Measurements from ENCODE around the gene BTG2.

BTG2 gene

DNA sequence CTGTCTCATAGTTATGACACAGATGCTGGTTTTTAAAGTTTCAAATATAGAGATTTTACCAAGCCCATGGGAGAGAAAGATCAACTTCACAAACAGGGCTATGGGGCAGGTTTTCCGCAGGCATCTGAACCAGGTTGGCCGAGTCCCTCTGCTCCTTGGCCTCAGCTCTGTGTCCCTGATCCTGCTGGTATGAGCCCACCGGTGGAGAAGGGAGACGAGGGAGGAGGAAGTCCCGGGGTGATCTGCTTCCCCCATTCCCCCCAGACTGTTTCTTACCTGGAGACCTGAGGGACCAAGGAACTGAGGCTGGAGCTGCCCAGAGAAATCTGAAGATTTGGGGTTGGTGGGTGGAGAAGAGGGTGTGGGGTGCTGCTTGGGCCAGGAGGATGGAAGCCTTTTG lies 28.9 kb upstream of the BTG2 start:
- no peak for DNase-seq (ENCODE audit: low read depth in 2 of 2)

DNA sequence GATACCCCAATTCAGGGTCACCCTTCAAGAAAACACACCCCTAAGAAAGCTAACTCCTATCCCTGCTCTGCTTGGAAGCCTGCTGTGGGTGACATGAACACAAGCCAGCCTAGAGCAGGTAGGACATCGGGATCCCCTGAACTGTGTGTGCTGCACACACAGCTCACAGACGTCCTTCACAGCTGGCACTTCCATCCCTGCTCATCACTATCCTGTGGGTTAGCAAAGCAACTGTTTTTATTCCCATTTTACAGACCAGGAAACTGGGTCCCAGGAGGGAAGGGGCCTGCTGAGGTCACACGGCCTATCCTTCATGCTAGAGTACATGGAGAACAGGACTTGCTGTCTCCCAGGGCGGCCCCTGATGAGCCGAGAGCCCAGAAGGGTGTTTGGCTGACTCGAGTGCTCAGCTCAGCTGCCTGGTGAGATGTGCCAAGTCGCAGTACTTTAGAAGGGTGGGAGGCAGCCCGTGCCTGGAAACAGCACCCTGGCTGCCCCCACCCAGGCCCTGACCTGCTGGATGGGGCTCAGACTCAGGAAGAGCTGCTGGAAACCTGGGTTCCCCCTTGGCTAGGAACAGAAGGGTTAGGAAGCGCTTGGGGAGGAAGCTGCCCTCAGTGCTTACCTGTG lies 28.3 kb upstream of the BTG2 start:
- no peak for DNase-seq (ENCODE audit: low read depth in 2 of 2)

DNA sequence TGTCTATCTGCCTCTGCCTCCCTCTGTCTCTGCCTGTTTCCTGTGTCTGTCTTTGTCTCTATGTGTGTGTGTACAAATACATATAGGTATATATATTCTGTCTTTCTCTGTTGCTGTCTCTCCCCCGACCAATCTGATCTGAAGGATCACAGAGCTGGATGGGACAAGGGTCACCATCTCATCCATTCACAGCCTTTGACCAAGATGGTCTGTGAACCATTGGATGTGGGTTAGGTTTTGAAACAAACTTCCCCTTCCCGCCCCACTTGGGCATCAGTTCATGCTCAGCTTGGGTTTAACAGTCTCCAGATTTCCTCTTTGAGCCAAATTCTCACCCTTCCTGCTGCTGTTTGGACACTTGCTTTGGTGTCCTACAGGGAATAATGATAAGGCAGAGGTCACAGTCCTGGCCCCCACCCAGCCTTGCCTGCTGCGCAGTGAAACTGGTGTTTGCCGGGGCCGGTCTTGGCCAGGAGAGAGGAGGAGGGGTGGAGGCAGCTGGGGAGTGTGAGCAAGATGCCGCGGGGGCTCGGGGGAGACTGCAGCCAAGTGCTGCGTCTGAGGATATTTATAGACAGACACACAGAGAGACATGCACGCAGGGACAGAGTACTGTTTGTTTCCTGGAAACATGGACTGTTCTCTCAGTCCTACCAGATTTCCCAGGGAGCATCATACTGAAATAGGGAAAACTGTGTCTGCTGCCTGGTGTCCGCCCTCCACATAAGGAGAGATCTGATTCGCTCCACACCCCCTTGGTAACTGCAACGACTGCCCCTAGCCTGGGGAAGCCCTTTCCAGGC lies 27.0 kb upstream of the BTG2 start:
- no peak for DNase-seq (ENCODE audit: low read depth in 2 of 2)

DNA sequence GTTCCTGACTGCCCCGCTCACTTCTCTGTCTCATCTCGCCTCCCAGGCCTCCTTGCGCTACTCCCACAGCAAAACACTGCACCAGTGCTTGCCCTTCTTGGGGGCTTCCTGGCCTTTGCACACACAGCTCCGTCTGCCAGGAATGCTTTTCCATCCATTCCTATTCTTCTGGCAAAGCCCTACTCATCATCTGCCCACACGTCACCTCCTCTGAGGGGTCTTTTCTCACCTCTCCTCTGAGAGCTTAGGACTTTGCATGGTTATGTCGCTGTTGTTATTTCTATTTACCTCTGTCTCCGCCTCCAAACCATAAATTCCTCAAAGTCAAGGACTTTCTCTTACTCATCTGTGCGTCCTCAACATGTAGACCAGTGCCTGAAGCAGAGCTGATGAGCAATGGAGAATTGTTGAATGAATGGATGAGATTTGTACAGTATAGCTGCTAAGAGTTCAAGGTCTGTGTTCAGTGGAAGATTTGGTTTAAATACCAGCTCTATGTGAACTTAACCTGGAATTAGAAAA lies 26.4 kb upstream of the BTG2 start:
- no peak for DNase-seq (ENCODE audit: low read depth in 2 of 2)

DNA sequence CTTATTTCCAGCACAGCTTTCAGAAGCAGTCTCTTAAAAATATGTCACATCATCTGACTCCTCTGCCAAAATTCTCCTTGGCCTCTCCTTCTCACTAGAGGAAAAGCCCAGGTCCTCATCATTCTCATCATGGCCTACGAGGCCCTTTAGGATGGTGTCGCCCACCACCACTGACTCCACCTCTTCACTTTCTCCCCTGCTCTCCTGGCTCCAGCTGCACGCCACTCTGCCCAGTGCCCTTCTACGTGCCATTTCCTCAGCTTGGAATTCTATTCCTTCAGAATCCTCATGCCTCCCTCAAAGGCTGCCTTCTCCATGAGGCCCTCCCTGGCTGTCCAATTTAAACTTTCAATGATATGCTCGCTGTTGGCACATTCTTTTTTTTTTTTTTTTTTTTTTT lies 25.3 kb upstream of the BTG2 start:
- no peak for DNase-seq (ENCODE audit: low read depth in 2 of 2)

DNA sequence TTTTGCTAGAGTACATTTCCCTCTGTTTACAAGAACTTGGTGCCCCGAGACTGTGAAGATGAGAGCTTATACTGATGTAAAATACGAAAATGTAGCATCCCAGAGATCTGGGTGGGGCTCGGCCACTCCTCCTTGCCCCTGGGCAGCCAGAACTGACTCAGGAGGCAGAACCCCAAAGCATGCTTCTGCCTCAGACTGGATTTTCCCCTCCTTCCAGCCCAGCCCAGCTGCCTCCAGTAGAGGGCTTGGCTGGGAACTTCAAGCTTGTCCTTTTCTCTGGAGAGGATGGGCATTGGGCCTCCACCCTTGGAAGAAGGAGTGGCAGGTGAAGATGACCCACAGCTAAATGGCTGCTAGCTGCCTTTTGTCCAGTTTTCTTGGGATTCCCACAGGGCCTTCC lies 24.3 kb upstream of the BTG2 start:
- no peak for DNase-seq (ENCODE audit: low read depth in 2 of 2)

DNA sequence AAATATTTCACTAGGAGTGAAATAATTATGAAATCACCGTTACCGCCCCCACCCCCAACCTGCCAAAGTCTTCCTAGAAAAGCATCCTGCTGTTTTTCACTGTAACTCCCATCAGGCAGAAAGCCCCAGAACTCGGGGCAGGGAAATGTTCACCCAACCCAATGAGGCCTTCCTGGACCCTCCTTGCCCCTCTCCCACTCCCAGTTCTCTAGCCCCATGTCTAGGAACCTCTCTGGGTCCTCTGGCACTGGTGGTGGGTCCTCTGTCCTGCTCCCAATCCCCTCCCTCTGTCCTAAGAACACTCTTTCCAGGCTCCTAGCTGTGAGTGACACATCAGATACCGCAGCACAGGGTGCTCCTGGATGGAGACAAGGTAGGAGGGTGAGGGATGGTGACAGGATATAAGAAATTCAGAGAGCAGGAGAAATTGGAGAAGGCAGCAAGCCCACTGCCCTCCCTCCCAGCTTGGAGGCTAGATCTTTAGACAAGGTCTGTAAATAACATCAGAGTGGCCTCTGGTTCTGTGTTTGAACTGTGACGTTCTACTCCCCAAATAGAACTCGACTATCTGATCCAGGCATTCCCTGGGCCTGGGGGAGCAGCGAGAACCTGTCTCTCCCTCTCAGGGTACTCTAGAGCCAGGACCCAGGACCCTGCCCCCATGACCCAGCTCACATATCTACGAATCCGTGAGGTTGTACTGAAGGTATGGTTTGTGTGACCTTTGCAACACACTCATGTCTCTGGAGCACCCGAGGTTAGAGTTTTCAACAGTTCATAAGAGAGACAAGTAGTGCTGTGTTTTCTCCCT lies 23.3 kb upstream of the BTG2 start:
- DNase-seq (ENCODE audit: low read depth in 2 of 2) = no peak

DNA sequence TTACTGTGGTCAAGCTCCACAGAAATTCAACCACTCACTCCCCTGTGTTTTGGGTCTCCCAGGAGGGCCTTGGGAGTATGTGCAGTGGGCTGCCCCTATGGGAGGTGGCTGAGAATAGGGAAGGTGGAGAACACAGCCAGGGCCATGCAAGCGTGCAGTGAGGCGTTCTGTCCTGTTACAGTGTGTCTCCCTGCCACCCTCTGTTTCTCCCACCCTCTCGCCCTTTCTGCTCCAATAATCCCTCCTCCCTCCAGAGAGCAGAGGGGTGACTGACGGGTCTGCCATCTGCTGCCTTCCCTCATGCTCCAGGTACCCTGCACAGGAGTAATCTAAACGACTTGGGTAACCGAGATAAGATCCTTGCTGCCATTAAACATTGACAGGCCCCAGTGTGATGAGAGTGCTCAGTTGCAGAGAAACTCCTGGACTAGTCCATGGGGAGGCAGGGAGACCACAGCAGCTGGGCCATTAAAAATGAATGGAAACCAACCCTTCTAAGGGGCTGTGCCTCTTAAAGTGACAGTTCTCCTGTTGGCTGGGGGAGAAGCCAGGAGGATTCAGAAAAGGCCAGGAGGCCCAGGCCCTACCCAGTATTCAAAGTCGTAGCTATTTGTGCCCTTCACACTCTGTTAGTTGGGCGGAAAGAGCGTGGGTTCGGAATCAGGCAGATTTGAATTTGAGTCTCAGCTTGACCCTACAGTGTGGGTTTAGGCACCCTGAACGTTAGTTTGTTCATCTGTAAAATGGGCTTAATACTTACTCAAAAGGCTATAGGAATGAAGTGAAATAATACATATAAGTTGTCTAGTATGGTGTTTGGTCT lies 22.4 kb upstream of the BTG2 start:
- no peak for DNase-seq (ENCODE audit: low read depth in 2 of 2)

DNA sequence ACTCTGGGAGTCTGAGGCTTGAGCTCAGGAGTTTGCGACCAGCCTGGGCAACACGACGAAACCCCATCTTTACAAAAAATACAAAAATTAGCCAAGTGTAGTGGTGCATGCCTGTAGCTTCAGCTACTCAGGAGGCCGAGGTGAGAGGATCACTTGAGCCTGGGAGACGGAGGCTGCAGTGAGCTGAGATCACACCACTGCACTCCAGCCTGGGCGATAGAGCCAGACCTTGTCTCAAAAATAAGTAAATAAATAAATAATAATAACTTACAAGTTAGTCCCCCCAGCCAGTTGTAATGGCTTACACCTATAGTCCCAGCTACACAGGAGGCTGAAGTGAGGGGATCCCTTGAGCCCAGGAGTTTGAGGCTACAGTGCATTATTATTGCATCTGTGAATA lies 21.7 kb upstream of the BTG2 start:
- DNase-seq (ENCODE audit: low read depth in 2 of 2) = no peak

DNA sequence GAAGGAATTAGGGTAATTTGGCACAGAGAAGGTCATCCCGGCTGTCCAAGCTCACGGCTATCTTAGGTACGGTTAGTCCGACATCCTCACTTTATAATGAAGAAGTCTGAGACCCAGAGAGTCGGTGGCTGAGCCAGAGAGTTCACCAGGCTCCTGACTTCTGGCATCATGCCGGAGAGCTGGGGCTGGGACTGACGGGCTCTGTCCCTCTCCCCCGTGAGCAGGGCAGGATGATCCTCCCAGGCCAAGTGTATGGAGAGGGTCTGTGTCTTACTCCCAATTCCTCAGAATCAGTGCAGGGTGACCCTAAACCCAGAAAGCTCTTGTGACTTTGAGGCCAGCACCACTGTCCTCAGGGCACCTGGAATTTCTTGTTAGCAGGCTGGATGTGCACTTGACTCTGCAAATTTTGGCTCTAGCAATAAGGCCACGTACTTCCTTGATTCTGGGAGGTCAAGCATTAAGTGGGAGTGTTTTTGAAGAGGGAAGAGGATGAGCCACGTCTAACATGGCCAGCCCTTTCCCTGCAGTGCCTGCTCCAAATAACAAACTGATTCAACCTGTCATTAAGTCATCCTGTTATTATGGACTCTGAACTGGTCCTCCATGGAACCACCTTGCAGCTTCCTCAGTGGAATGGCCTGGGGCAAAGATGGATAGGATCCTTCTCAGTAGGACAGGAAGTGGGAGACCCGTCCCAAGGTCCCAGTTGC lies 20.8 kb upstream of the BTG2 start:
- no peak for DNase-seq (ENCODE audit: low read depth in 2 of 2)

DNA sequence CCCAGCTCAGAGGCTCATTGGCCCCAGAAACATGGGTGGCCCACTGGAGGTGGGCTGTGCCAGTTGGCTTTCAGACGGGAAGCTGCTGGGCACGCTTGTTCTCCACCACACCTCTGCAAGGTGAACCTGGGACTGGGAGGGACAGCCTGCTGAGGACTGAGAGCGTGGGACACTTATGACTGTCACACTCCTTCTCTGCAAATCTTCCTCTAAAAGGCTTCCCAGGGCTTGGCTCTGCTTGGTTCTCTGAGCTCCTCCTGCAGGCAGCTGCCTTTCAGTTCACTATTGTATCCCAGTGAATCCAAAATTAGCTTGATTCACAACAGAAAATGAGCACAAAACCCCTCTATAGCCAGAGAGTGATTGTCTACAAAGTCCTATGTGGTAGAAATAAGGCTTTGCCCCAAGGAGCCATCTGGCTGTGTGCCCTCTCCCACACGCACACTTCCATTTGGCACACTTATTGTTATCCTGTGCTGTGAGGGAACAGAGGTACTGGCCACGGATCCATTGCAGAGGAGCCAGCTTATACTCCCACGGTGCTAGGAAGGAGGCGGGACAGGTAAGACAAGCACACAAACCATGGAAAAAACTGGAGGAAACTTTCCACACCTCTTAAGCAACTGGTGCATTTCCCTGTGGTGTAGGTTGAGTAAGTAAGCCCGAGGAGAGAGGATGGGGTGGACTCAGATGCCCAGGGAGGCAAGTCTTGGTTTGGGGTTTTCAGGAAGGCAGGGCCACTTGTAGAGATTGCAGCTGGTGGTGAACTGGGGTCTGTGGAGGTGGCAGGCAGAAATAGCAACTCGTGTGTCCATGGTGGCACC lies 18.9 kb upstream of the BTG2 start:
- DNase-seq (ENCODE audit: low read depth in 2 of 2) = no peak

DNA sequence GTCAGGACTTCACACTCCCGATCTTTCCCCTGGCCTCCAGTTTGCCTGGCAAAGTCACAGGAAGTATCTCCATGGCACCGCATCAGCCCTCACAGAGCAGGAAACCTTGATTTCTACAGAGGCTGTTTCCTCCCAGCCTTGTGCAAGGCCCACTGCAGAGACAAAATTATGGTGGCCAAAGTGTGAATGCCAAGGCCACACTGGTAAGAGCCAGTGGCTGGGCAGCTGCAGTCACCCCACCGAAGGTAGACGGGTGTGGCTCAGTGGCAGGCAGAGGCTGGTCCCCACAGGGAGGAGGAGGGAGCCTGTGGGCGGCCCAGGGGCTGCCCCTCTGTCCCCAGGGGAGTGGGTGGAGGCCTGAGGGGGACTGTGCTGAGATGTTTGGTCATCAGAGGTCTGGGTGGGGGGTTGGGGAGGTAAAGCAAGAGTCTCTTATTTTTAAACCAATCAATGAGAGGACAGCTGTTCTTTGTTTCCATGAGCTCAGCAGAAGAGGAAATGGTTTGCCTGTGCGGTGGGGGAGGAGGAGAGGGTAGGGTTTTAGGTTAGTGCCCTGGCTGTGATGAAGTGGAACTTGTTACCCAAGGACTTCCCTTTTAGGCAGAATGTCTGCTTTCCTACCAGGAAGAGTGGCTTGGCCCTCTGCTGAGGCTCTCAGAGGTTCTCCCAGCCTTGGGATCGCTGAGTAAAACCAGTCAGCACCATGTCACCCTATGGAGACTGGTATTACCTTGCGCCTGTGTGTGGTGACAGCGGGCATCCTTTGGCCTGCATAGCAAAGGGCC lies 18.0 kb upstream of the BTG2 start:
- peak in 1 of 2 donors; percentile 49 for DNase-seq (ENCODE audit: low read depth in 2 of 2)

DNA sequence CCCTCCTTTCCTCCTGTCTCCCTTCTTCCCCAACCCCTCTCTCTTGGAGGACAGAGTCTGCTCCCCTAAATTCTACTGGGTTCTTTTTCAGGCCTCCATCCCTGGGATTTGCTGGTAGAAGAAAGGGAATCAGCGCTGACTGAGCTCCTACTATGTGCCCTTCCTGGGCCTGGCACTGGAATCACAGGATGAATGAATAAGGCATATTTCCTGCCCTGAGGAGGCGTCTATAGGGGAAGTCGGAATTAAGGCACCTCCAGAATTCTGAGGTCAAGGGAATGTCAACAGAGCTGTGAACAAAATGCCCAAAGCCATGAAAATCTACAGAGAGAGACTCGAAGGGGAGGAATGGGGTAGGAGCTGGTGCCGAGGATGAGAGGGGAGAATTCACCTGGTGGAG lies 17.4 kb upstream of the BTG2 start:
- DNase-seq (ENCODE audit: low read depth in 2 of 2) = no peak

DNA sequence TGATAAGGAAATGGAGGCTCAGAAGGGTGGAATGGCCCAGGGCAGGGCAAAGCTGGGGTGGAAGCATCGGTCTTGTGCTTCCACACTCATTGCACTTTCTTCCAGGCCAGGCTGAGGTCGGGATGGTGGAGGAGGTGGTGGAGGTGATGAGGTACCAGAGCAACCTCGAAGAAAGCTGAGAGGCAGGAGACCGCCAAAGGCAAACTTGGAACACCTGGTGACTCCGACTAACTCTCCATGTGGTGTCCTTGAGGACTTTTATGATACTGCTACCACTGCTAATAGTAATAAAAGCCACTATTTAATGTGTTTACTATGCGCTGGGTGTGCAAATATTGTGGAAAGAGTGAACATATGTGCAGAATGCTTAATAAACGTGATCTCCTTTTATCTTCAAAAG lies 16.9 kb upstream of the BTG2 start:
- no peak for DNase-seq (ENCODE audit: low read depth in 2 of 2)

DNA sequence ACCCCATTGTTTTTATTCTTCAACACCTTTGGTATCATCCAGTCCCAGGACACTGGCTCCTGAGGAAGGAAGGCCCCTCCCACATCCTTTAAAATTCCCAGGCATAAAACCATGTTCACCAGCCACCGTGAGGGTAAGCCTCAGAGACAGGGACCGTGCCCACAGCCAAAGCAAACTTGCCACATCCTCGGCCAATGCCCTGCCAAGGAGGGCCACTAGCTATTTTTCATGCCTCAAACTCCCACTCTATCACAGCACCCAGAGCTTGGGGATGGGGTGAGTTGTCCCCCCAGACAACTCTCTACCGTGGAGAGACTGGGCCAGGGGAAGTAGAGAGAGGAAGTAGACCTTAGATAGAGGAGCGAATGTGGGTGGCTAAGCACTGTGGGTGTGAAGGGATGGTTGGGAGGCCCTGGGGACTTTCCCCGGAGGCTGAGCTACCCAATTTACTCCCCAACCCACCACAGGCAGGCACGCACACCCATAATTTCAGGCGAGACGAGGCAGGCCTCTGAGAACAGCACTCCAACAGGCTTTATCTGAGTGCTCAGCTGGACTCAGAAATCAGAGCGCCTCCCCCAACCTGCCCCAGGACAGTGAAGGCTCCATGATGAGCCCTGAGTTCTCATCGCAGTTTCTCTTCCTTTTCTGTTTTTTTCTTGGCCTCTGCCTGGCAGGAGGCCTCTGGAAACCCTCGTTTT lies 15.9 kb upstream of the BTG2 start:
- DNase-seq (ENCODE audit: low read depth in 2 of 2) = peak; percentile 76 to 79

DNA sequence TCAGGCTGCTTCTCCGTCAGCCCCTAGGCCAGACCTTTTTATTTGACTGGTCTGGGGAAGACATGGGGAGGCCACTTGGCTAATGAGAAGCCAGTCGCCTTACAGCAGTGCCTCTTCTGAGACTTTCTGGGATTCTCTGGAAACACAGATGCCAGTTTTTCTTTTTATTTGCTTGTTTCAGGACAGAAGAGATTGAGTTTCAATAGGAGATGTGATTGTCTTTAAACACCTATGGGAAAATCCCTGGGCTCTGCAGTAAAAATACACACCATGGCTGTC lies 15.4 kb upstream of the BTG2 start:
- no peak for DNase-seq (ENCODE audit: low read depth in 2 of 2)

DNA sequence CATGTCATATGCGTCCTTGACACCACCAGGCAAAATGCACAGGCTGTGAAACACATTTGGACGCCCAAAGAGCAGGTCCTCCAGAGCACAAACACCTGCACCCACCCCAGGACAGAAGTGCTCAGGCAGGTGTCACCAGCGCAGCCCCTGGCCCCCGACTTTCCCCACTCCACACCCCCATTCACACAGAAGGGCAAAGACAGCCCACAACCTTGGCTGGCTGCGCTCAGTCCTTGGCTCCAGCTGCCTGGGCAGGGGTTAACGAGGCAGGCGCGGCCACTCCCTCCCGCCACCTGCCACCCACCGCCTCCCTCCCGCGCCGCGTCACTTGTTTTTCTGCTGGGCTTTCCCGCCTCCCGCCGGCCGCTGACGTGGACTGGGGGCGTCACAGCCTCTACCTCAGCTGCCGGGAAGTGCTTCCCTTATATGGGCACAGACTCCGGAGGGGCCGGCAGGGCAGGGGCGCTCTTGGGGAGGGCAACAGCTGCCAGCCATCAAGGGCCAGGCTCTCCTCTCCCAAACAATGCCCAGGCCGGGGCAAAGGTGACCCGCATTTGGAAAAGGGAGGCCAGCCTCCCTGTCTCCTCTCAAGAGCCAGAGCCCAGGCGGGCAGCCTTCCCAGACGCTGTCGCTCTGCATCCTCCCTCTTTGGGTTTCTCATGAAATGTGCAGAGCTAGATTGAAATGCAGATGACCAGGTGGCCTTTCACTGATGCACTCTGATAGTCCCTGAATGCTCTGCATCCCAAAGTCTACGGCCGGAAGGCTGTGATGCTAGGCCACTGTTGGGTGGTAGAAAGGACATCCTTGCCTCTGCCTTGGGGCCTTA lies 14.8 kb upstream of the BTG2 start:
- DNase-seq (ENCODE audit: low read depth in 2 of 2) = peak; percentile 94 to 96
